Caki2 (cell line): ENCODE data around the gene FMNL1. TPM values are rescaled to one million over a fixed set of nuclear protein-coding genes. Genes with fewer than 3 reads are reported as not detected.
"Not testable (repeated sequence)": the region's sequence is repeated elsewhere in the genome, so short reads cannot be mapped to it uniquely, and the experiment has no call there.

Experiments
- DNase-seq: peaks from one replicate; pipeline ENCODE4 v3.0.0-alpha.2; 2015; ENCODE audit warnings: low read depth
- in situ Hi-C: cut with HindIII; loops from 2 replicates; pipeline ENCODE4 v1.10.0; 2016; ENCODE audit warnings: low sequenced_read_pairs, low pct_unique_long_range_greater_than_20kb, mixed read lengths
- total RNA-seq: library from RNA; depleted of rRNA; stranded (reverse); fragments of >200 nt; shearing (Covaris generic); gene quantifications from 2 replicates; pipeline ENCODE4 v1.2.3, GENCODE V29; 2014; ENCODE audit warnings: low replicate concordance; rRNA removed

Gene FMNL1
- 2.3 and 4.1 TPM in 2 replicates for total RNA-seq

GRCh38 chr17:45221081-45222013 lies at the start of gene FMNL1:
FMNL1 (plus strand) TSS chr17:45221885; CDS start chr17:45222125, 240 bp downstream.
- in situ Hi-C loops = no loop called here

GRCh38 chr17:45172232-45172540 lies 49.5 kb upstream of the FMNL1 start:
- no peak for DNase-seq
- in situ Hi-C loops = no loop called here

More at GRCh38 chr17:45221081-45222013, at the start of gene FMNL1:
- no peak for DNase-seq

GRCh38 chr17:45172541-45173286 lies 49.0 kb upstream of the FMNL1 start:
- DNase-seq = peak; percentile 96
- in situ Hi-C loops = no loop called here

- in situ Hi-C loops = no loop called here
- no peak for DNase-seq
Observed at GRCh38 chr17:45175759-45176115, 45.9 kb upstream of the FMNL1 start.

- DNase-seq = no peak
- in situ Hi-C loops = no loop called here
Observed at GRCh38 chr17:45177563-45177962, 44.1 kb upstream of the FMNL1 start.

GRCh38 chr17:45184144-45184543 lies 37.5 kb upstream of the FMNL1 start:
- no peak for DNase-seq
- in situ Hi-C loops = no loop called here

- in situ Hi-C loops = no loop called here
Observed at GRCh38 chr17:45186801-45187354, 34.8 kb upstream of the FMNL1 start.

GRCh38 chr17:45189009-45189408 lies 32.7 kb upstream of the FMNL1 start:
- no peak for DNase-seq
- in situ Hi-C loops = no loop called here

More at GRCh38 chr17:45186801-45187354, 34.8 kb upstream of the FMNL1 start:
- no peak for DNase-seq

GRCh38 chr17:45190503-45191255 lies 31.0 kb upstream of the FMNL1 start:
- DNase-seq = peak; percentile 80
- in situ Hi-C loops = no loop called here

- no peak for DNase-seq
- in situ Hi-C loops = no loop called here
Observed at GRCh38 chr17:45195424-45195823, 26.3 kb upstream of the FMNL1 start.

GRCh38 chr17:45197108-45197507 lies 24.6 kb upstream of the FMNL1 start:
- DNase-seq = peak; percentile 30
- in situ Hi-C loops = no loop called here

GRCh38 chr17:45197555-45198334 lies 23.9 kb upstream of the FMNL1 start:
- in situ Hi-C loops = no loop called here

GRCh38 chr17:45200701-45201100 lies 21.0 kb upstream of the FMNL1 start:
- DNase-seq = no peak
- in situ Hi-C loops = no loop called here

More at GRCh38 chr17:45197555-45198334, 23.9 kb upstream of the FMNL1 start:
- peak; percentile 92 for DNase-seq

- in situ Hi-C loops = no loop called here
- no peak for DNase-seq
Observed at GRCh38 chr17:45201457-45201856, 20.2 kb upstream of the FMNL1 start.

GRCh38 chr17:45201880-45202279 lies 19.8 kb upstream of the FMNL1 start:
- DNase-seq, in situ Hi-C loops: not testable (repeated sequence)

GRCh38 chr17:45218895-45219661 lies 2.6 kb upstream of the FMNL1 start:
- peak; percentile 61 for DNase-seq

GRCh38 chr17:45220079-45220478 lies 1.6 kb upstream of the FMNL1 start:
- no peak for DNase-seq

More at GRCh38 chr17:45218895-45219661, 2.6 kb upstream of the FMNL1 start:
- in situ Hi-C loops = no loop called here

More at GRCh38 chr17:45220079-45220478, 1.6 kb upstream of the FMNL1 start:
- in situ Hi-C loops = no loop called here
